Neuronal stem cell (in vitro differentiated cells): ENCODE measurements around the gene USP20.
"Not testable (repeated sequence)": the region's sequence is repeated elsewhere in the genome, so short reads cannot be mapped to it uniquely, and the experiment has no call there.

ENCODE experiments used
- DNase-seq: peaks from one replicate; pipeline ENCODE4 v3.0.0-alpha.2; 2013; ENCODE audit warnings: low spot score
- H2AFZ ChIP-seq: one replicate; pipeline ENCODE4 v1.6.1; 2013; ENCODE audit warnings: mild to moderate bottlenecking, low read length, inconsistent platforms
- H2AK5ac ChIP-seq: 2 replicates; pipeline ENCODE4 v1.6.1; 2013; ENCODE audit warnings: low read depth, mild to moderate bottlenecking, inconsistent platforms, low read length, moderate library complexity, mixed read lengths
- H2BK120ac ChIP-seq: 2 replicates; pipeline ENCODE4 v1.6.1; 2013; ENCODE audit warnings: low read depth, mild to moderate bottlenecking, inconsistent platforms, low read length, moderate library complexity, mixed read lengths
- H2BK12ac ChIP-seq: one replicate; pipeline ENCODE4 v1.6.1; 2013; ENCODE audit warnings: low read length, inconsistent platforms
- H2BK15ac ChIP-seq: 2 replicates; pipeline ENCODE4 v1.6.1; 2013; ENCODE audit warnings: mild to moderate bottlenecking, low read length, inconsistent platforms, mixed read lengths
- H2BK5ac ChIP-seq: one replicate; pipeline ENCODE4 v1.6.1; 2013; ENCODE audit warnings: inconsistent platforms, mild to moderate bottlenecking, low read length, moderate library complexity
- H3K14ac ChIP-seq: one replicate; pipeline ENCODE4 v1.6.1; 2013; ENCODE audit warnings: low read length, inconsistent platforms
- H3K18ac ChIP-seq: 2 replicates; pipeline ENCODE4 v1.6.1; 2013; ENCODE audit warnings: low read length, inconsistent platforms
- H3K23ac ChIP-seq: 2 replicates; pipeline ENCODE4 v1.6.1; 2013; ENCODE audit warnings: low read depth, mild to moderate bottlenecking, mixed read lengths, low read length, inconsistent platforms; ENCODE audit not compliant: poor library complexity
- H3K27ac ChIP-seq: replicated peaks from 3 replicates; pipeline ENCODE4 v1.5.1; 2013; ENCODE audit warnings: low read length, inconsistent platforms
- H3K27me3 ChIP-seq, 3 experiments: 2 replicates each; pipeline ENCODE4 v1.6.1; 2013; ENCODE audit warnings: low read length in 3 of 3, mild to moderate bottlenecking in 2 of 3, inconsistent platforms in 1 of 3, low read depth in 1 of 3, mixed read lengths in 1 of 3, moderate library complexity in 1 of 3; ENCODE audit not compliant: control insufficient read depth in 3 of 3, insufficient read depth in 3 of 3
- H3K36me3 ChIP-seq, 2 donors: replicated peaks in 1 of 2; 2 replicates each; pipeline ENCODE4 v1.6.1; 2013; ENCODE audit warnings: low read length in 2 of 2; ENCODE audit not compliant: control insufficient read depth in 2 of 2, insufficient read depth in 2 of 2
- H3K4ac ChIP-seq: 2 replicates; pipeline ENCODE4 v1.6.1; 2013; ENCODE audit warnings: inconsistent platforms, mild to moderate bottlenecking, low read length, moderate library complexity
- H3K4me1 ChIP-seq, 2 donors: 1 replicate in 1 of 2; 2 replicates in 1 of 2; pipeline ENCODE4 v1.6.1; 2013; ENCODE audit warnings: low read length in 2 of 2, low read depth in 1 of 2; ENCODE audit not compliant: control insufficient read depth in 2 of 2, insufficient read depth in 1 of 2
- H3K4me2 ChIP-seq: one replicate; pipeline ENCODE4 v1.6.1; 2013; ENCODE audit warnings: mild to moderate bottlenecking, low read length, inconsistent platforms; ENCODE audit not compliant: insufficient read depth, poor library complexity, severe bottlenecking
- H3K4me3 ChIP-seq, 2 donors: 2 replicates each; pipeline ENCODE4 v1.5.1; 2013; ENCODE audit warnings: low read length in 2 of 2, mild to moderate bottlenecking in 2 of 2, inconsistent platforms in 1 of 2, moderate library complexity in 1 of 2
- H3K79me1 ChIP-seq: one replicate; pipeline ENCODE4 v1.6.1; 2013; ENCODE audit warnings: low read depth, mild to moderate bottlenecking, inconsistent platforms, low read length, moderate library complexity
- H3K9ac ChIP-seq: one replicate; pipeline ENCODE4 v1.6.1; 2013; ENCODE audit warnings: mild to moderate bottlenecking, low read depth, low read length, inconsistent platforms; ENCODE audit not compliant: poor library complexity
- H3K9me3 ChIP-seq, 2 donors: replicated peaks in 1 of 2; 2 replicates each; pipeline versions ENCODE3 to v1.6.1; 2013; ENCODE audit warnings: low read length in 2 of 2, mild to moderate bottlenecking in 2 of 2, inconsistent platforms in 1 of 2, low read depth in 1 of 2, mixed read lengths in 1 of 2, moderate library complexity in 1 of 2; ENCODE audit not compliant: control insufficient read depth in 2 of 2, insufficient read depth in 1 of 2
- H4K8ac ChIP-seq: one replicate; pipeline ENCODE4 v1.6.1; 2013; ENCODE audit warnings: low read depth, mild to moderate bottlenecking, inconsistent platforms, low read length, moderate library complexity
- H4K91ac ChIP-seq: one replicate; pipeline ENCODE4 v1.6.1; 2013; ENCODE audit warnings: low read length, low read depth, mild to moderate bottlenecking, inconsistent platforms; ENCODE audit not compliant: poor library complexity
- WGBS, 2 donors: extraction: QIAGEN DNeasy Blood & Tissue Kit; methylation state at CpG; one replicate each; pipeline ENCODE4 v1.1.7; 2013; ENCODE audit warnings: missing lambda C conversion rate in 2 of 2, mixed read lengths in 1 of 2; ENCODE audit not compliant: insufficient read length in 2 of 2, insufficient replicate concordance in 1 of 2; ENCODE audit errors: extremely low coverage in 2 of 2; 5-methylcytosine and 5-hydroxymethylcytosine counted together

USP20 gene

DNA sequence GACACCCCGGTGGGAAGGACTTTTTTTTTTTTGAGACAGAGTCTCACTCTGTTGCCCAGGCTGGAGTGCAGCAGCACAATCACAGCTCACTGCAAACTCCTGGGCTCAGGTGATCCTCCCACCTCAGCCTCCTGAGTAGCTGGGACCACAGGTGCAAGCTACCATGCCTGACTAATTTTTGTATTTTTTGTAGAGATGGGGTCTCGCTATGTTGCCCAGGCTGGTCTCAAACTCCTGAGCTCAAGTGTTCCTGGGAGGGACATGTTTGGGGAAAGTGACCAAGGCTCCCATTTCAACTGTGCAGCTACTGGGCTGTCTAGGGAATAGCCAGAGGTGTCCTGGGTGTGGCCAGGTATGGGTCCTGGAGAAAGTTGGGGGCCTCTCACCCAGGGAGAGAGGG lies 39.2 kb upstream of the USP20 start:
- H2AFZ ChIP-seq, H3K36me3 ChIP-seq, H3K4ac ChIP-seq, H3K4me2 ChIP-seq, DNase-seq, H2BK120ac ChIP-seq, H3K9me3 ChIP-seq, H3K14ac ChIP-seq, H3K9ac ChIP-seq, H4K8ac ChIP-seq, H3K23ac ChIP-seq, H4K91ac ChIP-seq, H2BK12ac ChIP-seq, H3K18ac ChIP-seq, H2BK15ac ChIP-seq, H2AK5ac ChIP-seq, H3K79me1 ChIP-seq, H3K27ac ChIP-seq, H3K4me1 ChIP-seq, H2BK5ac ChIP-seq, H3K4me3 ChIP-seq: not testable (repeated sequence)
- peaks cover 0 to 19% (median 4%) of the 10 kb centered on the region in 3 experiments for H3K27me3 ChIP-seq
- no CpG with 5 or more reads among the region's 2 CpGs for WGBS, 2 donors

DNA sequence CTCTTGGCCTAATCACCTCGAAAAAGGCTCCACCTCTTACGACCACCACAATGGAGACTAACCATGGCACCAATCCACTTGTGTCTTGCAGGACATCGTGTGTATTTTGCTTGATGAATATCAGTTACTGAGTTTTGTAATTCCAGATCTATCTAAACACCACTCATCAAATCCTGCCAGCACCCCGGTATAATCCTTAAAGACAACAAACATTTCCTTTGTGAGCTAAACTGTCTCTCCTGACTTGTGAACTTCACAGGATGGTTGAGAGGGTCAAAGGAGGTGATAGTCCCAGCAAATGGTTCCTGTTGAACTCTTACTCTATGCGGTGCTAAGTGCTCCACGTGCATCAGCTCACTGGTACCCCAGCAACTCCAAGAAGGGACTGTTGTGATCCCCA lies 36.3 kb upstream of the USP20 start:
- H2AFZ ChIP-seq = no peak overlapping the region
- H2BK15ac ChIP-seq = no peak overlapping the region
- peaks cover 3% of the 10 kb centered on the region for H3K79me1 ChIP-seq
- no peak overlapping the region for H3K27ac ChIP-seq
- H3K9me3 ChIP-seq = no peaks in the 10 kb centered on the region
- H3K27me3 ChIP-seq = peaks cover 0 to 19% (median 4%) of the 10 kb centered on the region in 3 experiments
- no peak overlapping the region for H2BK5ac ChIP-seq
- no peak overlapping the region for H2AK5ac ChIP-seq
- no peak overlapping the region for H4K91ac ChIP-seq
- no peak overlapping the region for H3K4ac ChIP-seq
- no peak overlapping the region for H3K18ac ChIP-seq
- no peak overlapping the region for H3K4me3 ChIP-seq
- peaks cover 3% of the 10 kb centered on the region in 2 donors for H3K4me1 ChIP-seq
- DNase-seq = no peak
- H4K8ac ChIP-seq = no peak overlapping the region
- no peak overlapping the region for H3K9ac ChIP-seq
- no peak overlapping the region for H3K23ac ChIP-seq
- H3K4me2 ChIP-seq = no peak overlapping the region
- no peak overlapping the region for H2BK12ac ChIP-seq
- no peak overlapping the region for H2BK120ac ChIP-seq
- no peak overlapping the region for H3K14ac ChIP-seq
- no peaks in the 10 kb centered on the region for H3K36me3 ChIP-seq
- WGBS, 2 donors = no CpG with 5 or more reads among the region's 6 CpGs

DNA sequence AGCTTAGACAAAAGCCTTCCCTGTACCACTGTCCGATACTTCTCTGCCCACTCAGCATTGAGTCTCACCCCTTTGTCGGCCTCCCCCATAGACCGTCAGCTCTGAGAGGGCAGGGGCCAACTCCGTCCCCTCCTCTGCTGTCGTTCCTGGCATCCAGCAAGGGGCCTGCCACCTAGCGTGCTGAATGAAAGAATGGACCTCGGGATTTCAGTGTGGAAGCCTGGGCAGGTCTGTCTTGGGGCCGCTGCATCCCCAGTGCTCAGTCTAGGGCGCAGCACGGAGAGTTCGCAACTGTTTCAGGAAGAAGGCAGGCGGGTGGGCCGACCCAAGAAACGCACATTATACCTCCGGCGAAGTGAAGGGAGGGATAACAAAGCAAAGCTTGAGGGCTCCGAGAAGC lies 33.8 kb upstream of the USP20 start:
- Histone ChIP-seq H4K91ac (no peak overlapping the region), H2AK5ac (peak overlapping the region; percentile 75), H3K14ac (no peak overlapping the region), H3K9me3 (no peaks in the 10 kb centered on the region), H3K4me1 (peaks cover 3% of the 10 kb centered on the region in 2 donors), H2BK120ac (no peak overlapping the region), H3K27me3 (peaks cover 0 to under 1% (median 0%) of the 10 kb centered on the region in 3 experiments), H2BK5ac (no peak overlapping the region), H3K79me1 (peaks cover 7% of the 10 kb centered on the region), H4K8ac (no peak overlapping the region), H3K9ac (no peak overlapping the region), H3K4me2 (no peak overlapping the region), H3K27ac (no peak overlapping the region), H3K4me3 (no peak overlapping the region), H2BK15ac (no peak overlapping the region), H3K18ac (peak overlapping the region; percentile 5), H3K4ac (no peak overlapping the region), H3K36me3 (peaks cover 3 to 16% of the 10 kb centered on the region in 2 donors), H2BK12ac (no peak overlapping the region), H3K23ac (no peak overlapping the region), H2AFZ (peak overlapping the region; percentile 79)
- WGBS, 2 donors = no CpG with 5 or more reads among the region's 17 CpGs
- DNase-seq = no peak

DNA sequence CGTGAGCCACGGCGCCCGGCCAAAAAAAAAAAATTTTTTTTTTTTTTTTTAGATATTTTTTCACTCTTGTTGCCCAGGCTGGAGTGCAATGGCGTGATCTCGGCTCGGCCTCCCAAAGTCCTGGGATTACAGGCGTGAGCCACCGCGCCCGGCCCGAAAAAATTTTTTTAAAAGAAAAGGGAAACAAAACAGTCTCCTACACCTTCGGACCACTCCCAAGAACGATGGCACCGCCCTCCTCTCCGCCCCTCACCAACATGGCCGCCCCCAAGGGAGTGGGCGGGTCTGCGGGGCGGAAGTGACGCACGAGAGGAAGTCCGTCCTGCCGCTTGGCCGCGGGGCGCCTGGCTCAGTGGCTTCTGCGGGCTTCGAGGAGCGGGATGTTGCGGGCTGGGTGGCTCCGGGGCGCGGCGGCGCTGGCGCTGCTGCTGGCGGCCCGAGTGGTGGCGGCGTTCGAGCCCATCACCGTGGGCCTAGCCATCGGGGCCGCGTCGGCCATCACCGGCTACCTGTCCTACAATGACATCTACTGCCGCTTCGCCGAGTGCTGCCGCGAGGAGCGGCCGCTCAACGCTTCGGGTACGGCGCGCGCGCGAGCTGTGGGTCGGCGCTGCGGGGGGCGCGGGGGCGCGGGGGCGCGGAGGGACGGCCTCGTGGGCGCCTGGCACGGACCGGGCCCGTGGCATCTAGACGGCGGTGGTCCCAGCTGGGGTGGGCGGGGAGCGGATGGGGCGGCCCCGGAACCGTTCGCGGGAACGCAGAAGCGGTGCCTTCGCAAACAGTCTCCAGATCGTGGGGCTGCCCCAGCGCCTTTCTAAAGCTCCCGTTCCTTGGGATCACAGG lies 32.2 kb upstream of the USP20 start, which contains the start of gene TOR1B:
TOR1B (plus strand) TSS at position 352 of the 843 bp plus-strand sequence; CDS start at position 381, 29 bp downstream.
- Histone ChIP-seq H3K27me3 (no peaks in the 10 kb centered on the region), H2AFZ (peak within 1 kb of the TSS; percentile 100), H4K8ac (no peak within 1 kb of the TSS), H3K9me3 (no peaks in the 10 kb centered on the region), H2BK120ac (no peak within 1 kb of the TSS), H3K79me1 (peaks cover 7% of the 10 kb centered on the region), H2BK15ac (peak within 1 kb of the TSS; percentile 97), H3K18ac (peak within 1 kb of the TSS; percentile 95), H4K91ac (no peak within 1 kb of the TSS), H2AK5ac (no peak within 1 kb of the TSS), H3K36me3 (peaks cover 7 to 27% of the 10 kb centered on the region in 2 donors), H3K4ac (no peak within 1 kb of the TSS), H3K4me1 (peaks cover 3% of the 10 kb centered on the region in 2 donors), H3K23ac (peak within 1 kb of the TSS; percentile 99), H3K4me2 (peak within 1 kb of the TSS; percentile 74), H3K14ac (no peak within 1 kb of the TSS), H3K9ac (peak within 1 kb of the TSS; percentile 96), H3K27ac (no peak within 1 kb of the TSS), H2BK5ac (no peak within 1 kb of the TSS), H2BK12ac (no peak within 1 kb of the TSS), H3K4me3 (peak within 1 kb of the TSS; percentile 96 to 100)
- WGBS, 2 donors = no CpG with 5 or more reads among the region's 93 CpGs
- peak; percentile 91 for DNase-seq
